IMR-90 (cell line): Measurements from ENCODE around the gene CYP2A7. TPM values are rescaled to one million over a fixed set of nuclear protein-coding genes. Genes with fewer than 3 reads are reported as not detected.
"Not testable (repeated sequence)": the region's sequence is repeated elsewhere in the genome, so short reads cannot be mapped to it uniquely, and the experiment has no call there.

Experiments used
- ATAC-seq: fragments of 200-7000 bp; cut with Tn5 transposase; 2 replicates; pipeline ENCODE4 v1.9.1; 2020; ENCODE audit warnings: low read depth, mild to moderate bottlenecking, moderate library complexity
- BruUV-seq: library from RNA; stranded (reverse); fragments of 400-500 nt; replicated peaks from 2 replicates; lab custom pipeline; 2021; lab: Mats Ljungman, UMichigan
- CTCF ChIA-PET: fragments of 300-600 bp; formaldehyde crosslinking; extraction: SDS; loops from one replicate; lab custom pipeline; 2021; ENCODE audit warnings: antibody characterized with exemption; lab: Yijun Ruan, JAX
- POLR2A ChIA-PET: fragments of 300-600 bp; sonication (Branson Sonifier 250); formaldehyde crosslinking; loops from one replicate; lab custom pipeline; 2022; ENCODE audit warnings: antibody characterized with exemption; ENCODE audit not compliant: unreplicated experiment; lab: Charles Lee
- DNase-seq: peaks from one replicate; pipeline ENCODE4 v3.0.0; 2013
- H2AFZ ChIP-seq: replicated peaks from 2 replicates; pipeline ENCODE3; 2013; ENCODE audit warnings: low read length, mild to moderate bottlenecking; ENCODE audit not compliant: poor library complexity
- H2AK5ac ChIP-seq: 2 replicates; pipeline ENCODE4 v1.6.1; 2013; ENCODE audit warnings: low read depth, low read length, inconsistent platforms
- H2AK9ac ChIP-seq: replicated peaks from 2 replicates; pipeline ENCODE3; 2013; ENCODE audit warnings: mild to moderate bottlenecking, low read depth, low read length, moderate library complexity; ENCODE audit not compliant: poor library complexity
- H2BK120ac ChIP-seq: 2 replicates; pipeline ENCODE4 v1.6.1; 2013; ENCODE audit warnings: low read depth, low read length, inconsistent platforms
- H2BK15ac ChIP-seq: 3 replicates; pipeline ENCODE4 v1.6.1; 2013; ENCODE audit warnings: low read depth, low read length, inconsistent platforms
- H2BK20ac ChIP-seq: 2 replicates; pipeline ENCODE4 v1.6.1; 2013; ENCODE audit warnings: low read depth, mild to moderate bottlenecking, inconsistent platforms, low read length, moderate library complexity
- H2BK5ac ChIP-seq: 2 replicates; pipeline ENCODE4 v1.6.1; 2013; ENCODE audit warnings: mild to moderate bottlenecking, low read depth, low read length, inconsistent platforms; ENCODE audit not compliant: poor library complexity, severe bottlenecking
- H3K14ac ChIP-seq: replicated peaks from 2 replicates; pipeline ENCODE4 v1.6.1; 2013; ENCODE audit warnings: low read depth, low read length, inconsistent platforms
- H3K18ac ChIP-seq: 2 replicates; pipeline ENCODE4 v1.6.1; 2013; ENCODE audit warnings: low read depth, low read length, control low read depth
- H3K23ac ChIP-seq: 2 replicates; pipeline ENCODE4 v1.6.1; 2013; ENCODE audit warnings: low read depth, low read length, inconsistent platforms
- H3K27ac ChIP-seq: 2 replicates; pipeline ENCODE4 v1.5.1; 2013; ENCODE audit warnings: mild to moderate bottlenecking, control low read depth, low read length; ENCODE audit not compliant: insufficient read depth
- H3K27me3 ChIP-seq: 2 replicates; pipeline ENCODE4 v1.6.1; 2013; ENCODE audit warnings: low read length; ENCODE audit not compliant: control insufficient read depth, insufficient read depth
- H3K36me3 ChIP-seq: 2 replicates; pipeline ENCODE4 v1.6.1; 2013; ENCODE audit warnings: low read length, mixed read lengths; ENCODE audit not compliant: control insufficient read depth, insufficient read depth
- H3K4ac ChIP-seq: 2 replicates; pipeline ENCODE4 v1.6.1; 2013; ENCODE audit warnings: low read depth, low read length, inconsistent platforms
- H3K4me1 ChIP-seq: 2 replicates; pipeline ENCODE4 v1.6.1; 2013; ENCODE audit warnings: low read length, mixed read lengths; ENCODE audit not compliant: control insufficient read depth, insufficient read depth
- H3K4me2 ChIP-seq: 2 replicates; pipeline ENCODE4 v1.6.1; 2013; ENCODE audit warnings: low read depth, mild to moderate bottlenecking, control low read depth, low read length, moderate library complexity
- H3K4me3 ChIP-seq: 2 replicates; pipeline ENCODE4 v1.5.1; 2013; ENCODE audit warnings: low read depth, mild to moderate bottlenecking, control low read depth, low read length, moderate library complexity; ENCODE audit not compliant: insufficient read depth
- H3K56ac ChIP-seq: 2 replicates; pipeline ENCODE4 v1.6.1; 2013; ENCODE audit warnings: low read length, inconsistent platforms; ENCODE audit not compliant: insufficient read depth; ENCODE audit errors: extremely low read depth
- H3K79me1 ChIP-seq, 2 experiments: 2 replicates each; pipeline ENCODE4 v1.6.1; 2013; ENCODE audit warnings: low read length in 2 of 2, inconsistent platforms in 1 of 2, low read depth in 1 of 2
- H3K9ac ChIP-seq: 2 replicates; pipeline ENCODE4 v1.6.1; 2013; ENCODE audit warnings: low read depth, low read length, control low read depth
- H3K9me1 ChIP-seq: 2 replicates; pipeline ENCODE4 v1.6.1; 2013; ENCODE audit warnings: low read length, inconsistent platforms; ENCODE audit not compliant: insufficient read depth
- H3K9me3 ChIP-seq: 2 replicates; pipeline ENCODE4 v1.6.1; 2013; ENCODE audit warnings: low read length; ENCODE audit not compliant: control insufficient read depth, insufficient read depth
- H4K20me1 ChIP-seq: 2 replicates; pipeline ENCODE4 v1.6.1; 2013; ENCODE audit warnings: low read length, inconsistent platforms; ENCODE audit not compliant: insufficient read depth
- H4K5ac ChIP-seq: 2 replicates; pipeline ENCODE4 v1.6.1; 2013; ENCODE audit warnings: mild to moderate bottlenecking, low read depth, low read length, control low read depth
- H4K8ac ChIP-seq, 2 experiments: 2 replicates each; pipeline ENCODE4 v1.6.1; 2013; ENCODE audit warnings: low read depth in 2 of 2, low read length in 2 of 2, control low read depth in 1 of 2, inconsistent platforms in 1 of 2
- H4K91ac ChIP-seq: 2 replicates; pipeline ENCODE4 v1.6.1; 2013; ENCODE audit warnings: low read depth, low read length, inconsistent platforms; ENCODE audit not compliant: insufficient read depth
- WGBS, 2 experiments: methylation state at CpG; one replicate each; pipeline versions ENCODE4 v1.1.5 to v1.1.7; 2013; ENCODE audit warnings: missing lambda C conversion rate in 2 of 2; ENCODE audit not compliant: insufficient read length in 1 of 2; ENCODE audit errors: extremely low coverage in 2 of 2; 5-methylcytosine and 5-hydroxymethylcytosine counted together
- dilution Hi-C: fragments of 300-500 bp; cut with HindIII; formaldehyde crosslinking; loops from one replicate; pipeline ENCODE4 v1.14.3; 2018; ENCODE audit warnings: low sequenced_read_pairs; ENCODE audit not compliant: unreplicated experiment
- in situ Hi-C: fragments of 300-500 bp; cut with MboI; formaldehyde crosslinking; loops from 3 replicates; pipeline ENCODE4 v1.14.3; 2019; ENCODE audit warnings: low sequenced_read_pairs, inconsistent platforms, mixed read lengths
- intact Hi-C: fragments of 100-400 bp; cut with micrococcal nuclease; formaldehyde crosslinking; loops from 2 replicates; pipeline ENCODE4 v1.10.0; 2022
- polyA plus RNA-seq, 3 experiments: library from polyadenylated mRNA; depleted of rRNA; stranded (reverse); fragments of >200 nt; gene quantifications; 2 replicates each; pipeline ENCODE4 v1.2.3, GENCODE V29; 2012; ENCODE audit warnings: low replicate concordance in 1 of 3
- total RNA-seq: library from RNA; depleted of rRNA; stranded (reverse); fragments of >200 nt; gene quantifications from 2 replicates; pipeline ENCODE4 v1.2.3, GENCODE V29; 2012

Gene CYP2A7
- total and polyA plus RNA-seq, 2 of the 4 experiments (the other 2 are of a cell fraction) = not detected

GRCh38 chr19:40874874-40875273, 7.2 kb downstream of the CYP2A7 start:
- H3K4me2 ChIP-seq, H2AFZ ChIP-seq, H3K23ac ChIP-seq, H3K36me3 ChIP-seq, BruUV-seq, H2BK15ac ChIP-seq, POLR2A ChIA-PET, H4K8ac ChIP-seq, CTCF ChIA-PET, H2BK5ac ChIP-seq, H3K56ac ChIP-seq, intact Hi-C loops, H4K5ac ChIP-seq, H3K27ac ChIP-seq, H3K4ac ChIP-seq, H2AK5ac ChIP-seq, ATAC-seq, H3K79me1 ChIP-seq, H3K9ac ChIP-seq, dilution Hi-C loops, H4K20me1 ChIP-seq, H3K14ac ChIP-seq, H3K4me3 ChIP-seq, H4K91ac ChIP-seq, H3K27me3 ChIP-seq, in situ Hi-C loops, H3K9me3 ChIP-seq, H2BK20ac ChIP-seq, H3K4me1 ChIP-seq, H3K9me1 ChIP-seq, H2BK120ac ChIP-seq, H2AK9ac ChIP-seq, H3K18ac ChIP-seq, DNase-seq: not testable (repeated sequence)
- no CpG with 5 or more reads among the region's 4 CpGs for WGBS, 2 experiments

GRCh38 chr19:40873873-40874272, 8.2 kb downstream of the CYP2A7 start:
- no CpG with 5 or more reads among the region's 2 CpGs for WGBS, 2 experiments
- intact Hi-C loops, H4K20me1 ChIP-seq, H3K4ac ChIP-seq, H2BK20ac ChIP-seq, H4K8ac ChIP-seq, DNase-seq, H3K18ac ChIP-seq, H4K5ac ChIP-seq, BruUV-seq, ATAC-seq, H2AK5ac ChIP-seq, H3K9me3 ChIP-seq, H3K4me2 ChIP-seq, dilution Hi-C loops, H4K91ac ChIP-seq, POLR2A ChIA-PET, H3K36me3 ChIP-seq, CTCF ChIA-PET, in situ Hi-C loops, H3K4me3 ChIP-seq, H2AFZ ChIP-seq, H3K9ac ChIP-seq, H3K14ac ChIP-seq, H3K23ac ChIP-seq, H3K79me1 ChIP-seq, H3K4me1 ChIP-seq, H3K27me3 ChIP-seq, H3K56ac ChIP-seq, H3K9me1 ChIP-seq, H2BK5ac ChIP-seq, H2BK120ac ChIP-seq, H3K27ac ChIP-seq, H2BK15ac ChIP-seq, H2AK9ac ChIP-seq: not testable (repeated sequence)
